Heart left ventricle (tissue), 16 donors: ENCODE data around the gene MDM4. TPM values are rescaled to one million over a fixed set of nuclear protein-coding genes. Genes with fewer than 3 reads are reported as not detected.
"Not testable (repeated sequence)": the region's sequence is repeated elsewhere in the genome, so short reads cannot be mapped to it uniquely, and the experiment has no call there.

Source experiments
- ATAC-seq, 4 donors: fragments of 200-7000 bp; cut with Tn5 transposase; one replicate each; pipeline ENCODE4 v1.9.1; 2020 to 2022; ENCODE audit warnings: moderate library complexity in 4 of 4, mild to moderate bottlenecking in 3 of 4, moderate number of reproducible peaks in 1 of 4
- DNase-seq, 5 donors: peaks; one replicate each; pipeline ENCODE4 v3.0.0-alpha.2; 2020
- H3K27ac ChIP-seq, 12 donors: fragments of 200-600 bp; sonication (generic) in 4 of 12; one replicate each; pipeline versions ENCODE4 v1.5.0 to v1.8.0; 2016 to 2022; ENCODE audit warnings: mild to moderate bottlenecking in 2 of 12
- H3K27me3 ChIP-seq, 9 donors: fragments of 200-600 bp; sonication (generic) in 2 of 9; one replicate each; pipeline versions ENCODE4 v1.5.1 to v1.8.0; 2016 to 2022; ENCODE audit warnings: mild to moderate bottlenecking in 3 of 9
- H3K36me3 ChIP-seq, 9 donors: fragments of 200-600 bp; sonication (generic) in 2 of 9; one replicate each; pipeline versions ENCODE4 v1.5.0 to v1.8.0; 2018 to 2022; ENCODE audit warnings: mild to moderate bottlenecking in 2 of 9
- H3K4me1 ChIP-seq, 12 donors: fragments of 200-600 bp; sonication (generic) in 4 of 12; one replicate each; pipeline versions ENCODE4 v1.5.0 to v1.8.0; 2016 to 2022; ENCODE audit warnings: mild to moderate bottlenecking in 3 of 12
- H3K4me3 ChIP-seq, 12 donors: fragments of 200-600 bp; sonication (generic) in 4 of 12; one replicate each; pipeline versions ENCODE4 v1.5.0 to v1.8.0; 2017 to 2022; ENCODE audit warnings: mild to moderate bottlenecking in 9 of 12, moderate library complexity in 4 of 12
- H3K9me3 ChIP-seq, 12 donors: fragments of 200-600 bp; sonication (generic) in 4 of 12; one replicate each; pipeline versions ENCODE4 v1.5.0 to v1.8.0; 2016 to 2022; ENCODE audit warnings: mild to moderate bottlenecking in 1 of 12
- CTCF ChIP-seq, 12 donors: fragments of 200-600 bp; sonication (generic) in 4 of 12; IDR thresholded peaks; one replicate each; pipeline versions ENCODE4 v1.5.0 to v1.8.0; 2018 to 2022; ENCODE audit warnings: antibody characterized with exemption in 12 of 12, mild to moderate bottlenecking in 5 of 12
- POLR2A ChIP-seq, 2 donors: fragments of 450-650 bp; IDR thresholded peaks; one replicate each; pipeline ENCODE4 v1.6.1; 2017; ENCODE audit warnings: antibody characterized with exemption in 2 of 2, mild to moderate bottlenecking in 2 of 2, moderate library complexity in 2 of 2
- WGBS, 4 donors: extraction: QIAGEN DNeasy Blood & Tissue Kit in 2 of 4; methylation state at CpG; one replicate each; pipeline versions ENCODE4 v1.1.5 to v1.1.7; 2013 to 2018; 5-methylcytosine and 5-hydroxymethylcytosine counted together
- intact Hi-C, 10 donors: fragments of 100-400 bp; cut with DNase I; formaldehyde crosslinking; loops; one replicate each; pipeline versions ENCODE4 v1.11.1 to v1.14.2; 2022
- polyA plus RNA-seq, 2 donors: library from polyadenylated mRNA; stranded (reverse); fragments of 200-250 nt; gene quantifications; one replicate each; pipeline ENCODE4 v1.2.3, GENCODE V29; 2013
- total RNA-seq, 9 donors: library from RNA; depleted of rRNA in 2 of 9; stranded (reverse); fragments of >200 nt in 2 of 9; fragmentation: NEBNext Ultra II Directional in 3 of 9; extraction: Animal tissue kit (Norgen Biotek cat#: 25700) in 3 of 9; gene quantifications; one replicate each; pipeline versions ENCODE4 v1.1.0 to v1.2.4, GENCODE V29; 2016 to 2023
- donor health status: ischemic (EF 13 %, LVEDD 7.1; RV severe dilation, severe dysfunction).
- donor health status: healthy with polysubstance abuse.
- donor health status: DM: no; HTN: yes; CAD: no.
- donor health status: DM: no; HTN: no; CAD: no.
- donor health status: ischemic (EF 25% LVEDD 6.9; RV normal size, moderate dysfunction).
- donor health status: ischemic (EF 25% LVEDD 5.7; RV mildly dilated, moderate dysfunction).
- donor health status: healthy.
- donor health status: DM: yes; HTN: yes; CAD: no.
- donor health status: ischemic (EF 35%, LVEDD 5.7; RV mildly dilated, moderate dysfunction).
- donor health status: nonischemic (EF 11% LVEDD 7.7; RV severe dilation, severe dysfunction).
- donor health status: DM: yes; HTN: yes; CAD: no.
- donor health status: PGD.
- donor health status: ischemic (EF 29% LVEDD 5.4; RV normal size, mild dysfunction).
- donor health status: nonischemic (EF 23%, LVEDD 6.1; RV moderate dilation, normal function).

MDM4 gene
- total and polyA plus RNA-seq, 11 donors, result 5.7 to 48.7 (median 31.6) TPM

- H3K27ac ChIP-seq, result no peak overlapping the region
- H3K27me3 ChIP-seq, result no peaks in the 10 kb centered on the region
- intact Hi-C loops, result loop anchor here in 6 of 10 donors (5.0 to 10.0 kb wide), 6 partner anchors 56 to 386 kb away; no protein-coding TSS in a partner anchor
- peaks cover 0 to 44% (median 0%) of the 10 kb centered on the region in 9 donors for H3K36me3 ChIP-seq
- no peak for TF ChIP-seq POLR2A (IDR thresholded peaks at IDR 0.05)
- TF ChIP-seq CTCF (IDR thresholded peaks at IDR 0.05), result no peak
- DNase-seq (no peak), ATAC-seq (no peak)
- WGBS, 4 donors, result 79 to 84% (median 82%) methylated on average over 8 to 9 of the region's 9 CpGs
- no peak overlapping the region for H3K4me3 ChIP-seq
- no peaks in the 10 kb centered on the region for H3K9me3 ChIP-seq
- H3K4me1 ChIP-seq, result peaks cover 0 to under 1% (median 0%) of the 10 kb centered on the region in 12 donors
Measured at GRCh38 chr1:204568576-204569315, 52.5 kb downstream of the MDM4 start.

- H3K4me3 ChIP-seq, result no peak overlapping the region
- intact Hi-C loops, result loop anchor here in 6 of 10 donors (5.0 to 10.0 kb wide), 6 partner anchors 55 to 385 kb away; no protein-coding TSS in a partner anchor
- DNase-seq (no peak), ATAC-seq (no peak)
- no peaks in the 10 kb centered on the region for H3K9me3 ChIP-seq
- 82 to 90% (median 88%) methylated on average over 5 of the region's 5 CpGs for WGBS, 4 donors
- H3K27ac ChIP-seq, result no peak overlapping the region
- no peak for TF ChIP-seq CTCF (IDR thresholded peaks at IDR 0.05)
- no peak for TF ChIP-seq POLR2A (IDR thresholded peaks at IDR 0.05)
- H3K36me3 ChIP-seq, result peaks cover 0 to 45% (median 0%) of the 10 kb centered on the region in 9 donors
- peaks cover 0 to 7% (median 0%) of the 10 kb centered on the region in 12 donors for H3K4me1 ChIP-seq
- H3K27me3 ChIP-seq, result no peaks in the 10 kb centered on the region
Measured at GRCh38 chr1:204569478-204569877, 53.3 kb downstream of the MDM4 start.

DNA sequence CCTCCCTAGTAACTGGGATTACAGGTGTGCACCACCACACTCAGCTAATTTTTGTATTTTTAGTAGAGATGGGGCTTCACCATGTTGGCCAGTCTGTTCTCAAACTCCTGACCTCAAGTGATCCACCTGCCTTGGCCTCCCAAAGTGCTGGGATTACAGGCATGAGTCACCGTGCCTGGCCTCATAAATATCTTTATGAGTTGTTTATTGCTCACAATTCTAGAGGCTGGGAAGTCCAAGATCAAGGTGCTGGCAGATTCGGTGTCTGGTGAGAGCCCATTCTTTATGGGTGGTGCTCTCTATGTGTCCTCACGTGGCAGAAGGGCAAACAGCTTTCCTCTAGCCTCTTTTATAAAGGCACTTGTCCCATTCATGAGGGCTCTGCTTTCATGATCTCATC lies 53.8 kb downstream of the MDM4 start:
- Histone ChIP-seq H3K4me1 (peaks cover 0 to 12% (median 0%) of the 10 kb centered on the region in 12 donors), H3K36me3 (peaks cover 0 to 40% (median 0%) of the 10 kb centered on the region in 9 donors)
- not testable (repeated sequence) for DNase-seq, H3K9me3 ChIP-seq, H3K27me3 ChIP-seq, H3K27ac ChIP-seq, H3K4me3 ChIP-seq, ATAC-seq
- intact Hi-C loops, result loop anchor here in 1 of 10 donors (10.0 kb wide), 1 partner anchor 365 kb away; no protein-coding TSS in a partner anchor
- WGBS, 4 donors, result 63 to 85% (median 70%) methylated on average over 3 of the region's 3 CpGs

DNA sequence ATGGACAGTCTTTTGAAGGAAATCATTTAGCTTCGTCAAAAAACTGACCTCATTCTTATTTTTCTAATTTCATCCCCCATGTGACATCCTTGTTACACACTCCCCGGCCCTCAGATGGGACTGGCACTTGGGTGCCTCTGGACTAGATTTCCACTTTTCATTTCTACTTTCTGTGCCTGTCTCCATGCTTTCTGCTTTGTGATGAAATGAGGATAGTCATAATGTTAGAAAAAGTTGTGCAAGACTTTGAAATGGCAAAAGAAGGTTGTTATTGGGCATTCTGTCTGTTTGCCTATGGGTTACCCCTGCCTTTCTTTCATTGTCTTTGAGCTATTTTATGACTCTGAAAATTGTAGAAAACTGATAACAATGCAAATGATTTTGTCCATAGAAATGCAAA lies 54.9 kb downstream of the MDM4 start:
- ATAC-seq (no peak), DNase-seq (no peak)
- Histone ChIP-seq H3K27ac (no peak overlapping the region), H3K9me3 (no peaks in the 10 kb centered on the region), H3K4me3 (no peak overlapping the region), H3K4me1 (peaks cover 0 to 15% (median 0%) of the 10 kb centered on the region in 12 donors), H3K36me3 (peaks cover 0 to 35% (median 0%) of the 10 kb centered on the region in 9 donors), H3K27me3 (no peaks in the 10 kb centered on the region)
- TF ChIP-seq POLR2A (IDR thresholded peaks at IDR 0.05) (no peak), CTCF (IDR thresholded peaks at IDR 0.05) (no peak)
- WGBS, 4 donors, result 86 to 90% (median 89%) methylated on average over 2 of the region's 2 CpGs
- intact Hi-C loops, result loop anchor here in 1 of 10 donors (10.0 kb wide), 1 partner anchor 364 kb away; no protein-coding TSS in a partner anchor
